MV-4-11 (cell line): ENCODE measurements around the gene HTT-AS.

Experiments used
- DNase-seq: peaks from one replicate; lab custom pipeline; 2025; lab: John Stamatoyannopoulos, UW

The HTT-AS gene

GRCh38 chr4:3087115-3087797 is 12.9 kb upstream of the HTT-AS start:
- no peak for DNase-seq

DNA sequence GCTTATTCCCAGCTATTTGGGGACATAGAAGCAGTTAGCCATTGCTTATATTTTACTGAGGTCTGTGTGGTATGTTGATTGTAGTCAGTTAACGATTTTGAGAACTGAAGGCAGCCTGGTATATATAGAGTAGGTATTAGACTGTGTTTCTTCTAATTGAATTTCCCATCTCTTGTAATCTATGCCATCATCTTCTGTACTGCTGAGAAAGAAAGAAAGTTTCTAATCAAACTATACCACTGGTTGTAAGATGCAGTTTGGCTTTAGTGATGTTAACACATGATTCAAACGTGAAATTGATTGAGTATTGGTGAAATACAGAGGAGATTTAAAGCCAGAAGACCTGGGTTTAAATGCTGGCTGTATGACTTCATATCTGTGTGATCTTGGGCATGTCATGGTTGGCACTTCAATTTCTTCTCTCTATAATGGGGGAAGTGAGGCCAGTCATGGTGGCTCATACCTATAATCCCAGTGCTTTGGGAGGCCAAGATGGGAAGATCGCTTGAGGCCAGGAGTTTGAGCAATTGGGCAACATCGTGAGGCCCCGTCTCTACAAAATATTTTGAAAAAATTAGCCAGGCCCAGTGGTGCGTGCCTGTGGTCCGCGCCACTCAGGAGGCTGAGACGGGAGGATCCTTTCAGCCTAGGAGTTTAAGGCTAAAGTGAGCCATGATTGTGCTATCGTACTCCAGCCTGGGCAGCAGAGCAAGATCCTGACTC is 11.8 kb upstream of the HTT-AS start:
- no peak for DNase-seq

GRCh38 chr4:3083732-3084131 is 9.4 kb upstream of the HTT-AS start:
- DNase-seq, result no peak

DNA sequence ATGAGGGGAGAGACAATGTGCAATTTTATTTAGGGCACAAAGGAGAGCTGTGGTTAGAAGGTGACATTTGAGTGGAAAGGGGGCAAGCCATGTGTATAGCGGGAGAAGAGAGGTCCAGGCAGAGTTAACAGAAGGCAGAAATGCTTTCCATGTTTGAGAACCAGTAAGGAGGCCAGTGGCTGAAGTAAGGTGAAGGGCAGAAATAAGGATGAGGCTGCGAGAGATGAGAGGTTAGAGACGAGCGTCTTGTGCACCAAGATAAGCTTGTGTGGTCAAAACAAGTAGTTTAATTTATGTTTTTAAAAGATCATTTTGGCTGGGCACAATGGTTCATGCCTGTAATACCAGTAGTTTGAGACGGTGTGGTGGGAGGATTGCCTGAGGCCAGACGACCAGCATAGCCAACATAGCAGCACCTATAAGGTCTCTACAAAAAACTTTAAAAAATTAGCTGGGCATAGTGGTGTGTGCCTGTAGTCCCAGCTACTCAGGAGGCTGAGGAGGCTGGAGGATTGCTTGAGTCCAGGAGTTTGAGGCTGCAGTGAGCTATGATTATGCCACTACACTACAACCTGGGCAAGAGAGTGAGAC is 8.7 kb upstream of the HTT-AS start:
- DNase-seq, result no peak

- peak; percentile 82 for DNase-seq
These were observed 5.4 kb upstream of the HTT-AS start for GRCh38 chr4:3079694-3080123.

GRCh38 chr4:3077796-3078195 is 3.5 kb upstream of the HTT-AS start:
- peak; percentile 57 for DNase-seq

- no peak for DNase-seq
These were observed 1.3 kb upstream of the HTT-AS start for GRCh38 chr4:3075652-3075981.

DNA sequence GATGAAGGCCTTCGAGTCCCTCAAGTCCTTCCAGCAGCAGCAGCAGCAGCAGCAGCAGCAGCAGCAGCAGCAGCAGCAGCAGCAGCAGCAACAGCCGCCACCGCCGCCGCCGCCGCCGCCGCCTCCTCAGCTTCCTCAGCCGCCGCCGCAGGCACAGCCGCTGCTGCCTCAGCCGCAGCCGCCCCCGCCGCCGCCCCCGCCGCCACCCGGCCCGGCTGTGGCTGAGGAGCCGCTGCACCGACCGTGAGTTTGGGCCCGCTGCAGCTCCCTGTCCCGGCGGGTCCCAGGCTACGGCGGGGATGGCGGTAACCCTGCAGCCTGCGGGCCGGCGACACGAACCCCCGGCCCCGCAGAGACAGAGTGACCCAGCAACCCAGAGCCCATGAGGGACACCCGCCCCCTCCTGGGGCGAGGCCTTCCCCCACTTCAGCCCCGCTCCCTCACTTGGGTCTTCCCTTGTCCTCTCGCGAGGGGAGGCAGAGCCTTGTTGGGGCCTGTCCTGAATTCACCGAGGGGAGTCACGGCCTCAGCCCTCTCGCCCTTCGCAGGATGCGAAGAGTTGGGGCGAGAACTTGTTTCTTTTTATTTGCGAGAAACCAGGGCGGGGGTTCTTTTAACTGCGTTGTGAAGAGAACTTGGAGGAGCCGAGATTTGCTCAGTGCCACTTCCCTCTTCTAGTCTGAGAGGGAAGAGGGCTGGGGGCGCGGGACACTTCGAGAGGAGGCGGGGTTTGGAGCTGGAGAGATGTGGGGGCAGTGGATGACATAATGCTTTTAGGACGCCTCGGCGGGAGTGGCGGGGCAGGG is 711 bp upstream of the HTT-AS start:
- peak; percentile 56 for DNase-seq

DNA sequence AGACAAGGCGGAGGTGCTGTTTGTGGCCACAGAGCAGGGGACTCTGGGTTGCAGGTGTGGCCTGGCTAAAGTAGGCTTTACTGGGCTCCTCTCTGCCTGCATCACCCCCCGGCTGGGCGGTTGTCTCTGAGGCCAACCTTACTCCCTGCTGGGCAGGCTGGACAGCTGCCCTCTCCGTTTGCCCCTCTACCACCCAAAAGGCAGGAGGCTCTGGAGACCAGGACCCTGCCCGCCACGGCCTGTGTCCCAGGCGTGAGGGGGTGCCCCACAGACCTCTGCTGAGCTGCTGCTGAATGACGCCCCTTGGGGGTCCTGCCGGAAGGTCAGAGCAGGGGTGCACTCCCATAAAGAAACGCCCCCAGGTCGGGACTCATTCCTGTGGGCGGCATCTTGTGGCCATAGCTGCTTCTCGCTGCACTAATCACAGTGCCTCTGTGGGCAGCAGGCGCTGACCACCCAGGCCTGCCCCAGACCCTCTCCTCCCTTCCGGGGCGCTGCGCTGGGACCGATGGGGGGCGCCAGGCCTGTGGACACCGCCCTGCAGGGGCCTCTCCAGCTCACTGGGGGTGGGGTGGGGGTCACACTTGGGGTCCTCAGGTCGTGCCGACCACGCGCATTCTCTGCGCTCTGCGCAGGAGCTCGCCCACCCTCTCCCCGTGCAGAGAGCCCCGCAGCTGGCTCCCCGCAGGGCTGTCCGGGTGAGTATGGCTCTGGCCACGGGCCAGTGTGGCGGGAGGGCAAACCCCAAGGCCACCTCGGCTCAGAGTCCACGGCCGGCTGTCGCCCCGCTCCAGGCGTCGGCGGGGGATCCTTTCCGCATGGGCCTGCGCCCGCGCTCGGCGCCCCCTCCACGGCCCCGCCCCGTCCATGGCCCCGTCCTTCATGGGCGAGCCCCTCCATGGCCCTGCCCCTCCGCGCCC is 920 bp downstream of the HTT-AS start:
- no peak for DNase-seq

GRCh38 chr4:3071811-3072210 is 2.5 kb downstream of the HTT-AS start:
- no peak for DNase-seq

- no peak for DNase-seq
These were observed 3.4 kb downstream of the HTT-AS start for GRCh38 chr4:3070709-3071500.

DNA sequence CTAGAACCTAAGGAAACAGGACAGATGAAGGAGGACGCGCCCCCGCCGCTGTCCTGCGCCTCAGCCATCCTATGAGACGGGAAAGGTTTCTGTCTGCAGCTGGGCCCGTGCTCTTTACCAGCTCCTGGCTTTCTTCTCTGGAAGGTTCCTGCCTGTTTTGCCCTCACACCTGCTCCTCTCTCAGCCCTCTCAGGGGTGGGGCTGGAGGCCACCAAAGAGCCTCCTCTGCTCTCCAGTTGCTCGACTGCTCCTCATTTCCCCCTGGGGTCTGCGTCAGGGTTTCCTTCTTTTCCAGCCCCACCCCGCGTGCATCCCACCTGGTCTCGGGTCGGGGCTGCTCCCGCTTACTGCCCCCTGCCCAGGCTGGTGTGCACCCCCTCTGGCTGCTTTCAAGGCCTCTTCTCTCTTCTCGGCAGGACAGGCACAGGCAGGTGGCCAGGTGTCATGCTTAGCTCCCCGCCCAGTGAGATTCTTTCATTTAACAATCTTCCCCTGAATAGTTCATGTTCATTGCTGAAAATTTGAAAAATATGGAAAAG is 4.6 kb downstream of the HTT-AS start:
- DNase-seq, result no peak

DNA sequence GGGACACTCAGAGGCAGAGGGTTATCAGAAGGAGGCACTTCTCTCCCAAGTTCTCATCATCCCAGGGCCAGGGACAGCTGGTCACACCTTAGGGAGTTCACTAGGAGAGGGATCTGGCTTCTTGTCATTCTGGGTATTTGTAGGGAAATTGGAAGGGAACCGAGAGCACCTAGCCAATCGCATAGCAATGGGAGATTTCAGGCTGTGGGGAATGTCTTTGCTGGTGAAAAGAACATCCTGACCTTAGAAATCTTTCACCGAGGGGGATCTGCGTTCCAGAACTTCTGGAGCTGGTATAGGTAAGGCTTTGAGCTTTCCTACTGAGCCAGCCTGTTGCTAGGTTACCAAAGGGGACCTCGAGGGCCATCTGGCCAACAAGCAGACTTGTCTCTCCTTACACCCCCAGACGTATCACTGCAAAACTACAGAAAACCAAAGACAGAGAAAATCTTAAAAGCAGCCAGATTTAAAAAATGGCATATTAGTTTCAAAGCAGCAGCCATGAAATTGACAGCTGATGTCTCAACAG is 6.8 kb downstream of the HTT-AS start:
- DNase-seq, result no peak

GRCh38 chr4:3066836-3067400 is 7.4 kb downstream of the HTT-AS start:
- DNase-seq, result no peak

DNA sequence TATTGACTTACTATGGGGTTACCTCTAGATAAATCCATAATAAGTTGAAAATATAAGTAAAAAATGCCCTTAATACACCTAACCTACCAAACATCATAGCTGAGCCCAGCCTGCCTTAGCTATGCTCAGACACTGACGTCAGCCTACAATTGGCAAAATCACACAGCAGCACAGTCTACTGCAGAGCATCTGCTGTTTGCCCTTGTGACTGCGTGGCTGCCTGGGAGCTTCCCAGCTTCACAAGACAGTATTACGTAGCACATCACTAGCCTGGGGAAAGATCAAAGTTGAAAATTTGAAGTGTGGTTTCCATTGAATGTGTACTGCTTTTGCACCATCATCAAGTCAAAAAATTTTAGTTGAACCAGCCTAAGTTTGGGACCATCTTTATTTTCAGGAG is 8.8 kb downstream of the HTT-AS start:
- DNase-seq, result no peak

DNA sequence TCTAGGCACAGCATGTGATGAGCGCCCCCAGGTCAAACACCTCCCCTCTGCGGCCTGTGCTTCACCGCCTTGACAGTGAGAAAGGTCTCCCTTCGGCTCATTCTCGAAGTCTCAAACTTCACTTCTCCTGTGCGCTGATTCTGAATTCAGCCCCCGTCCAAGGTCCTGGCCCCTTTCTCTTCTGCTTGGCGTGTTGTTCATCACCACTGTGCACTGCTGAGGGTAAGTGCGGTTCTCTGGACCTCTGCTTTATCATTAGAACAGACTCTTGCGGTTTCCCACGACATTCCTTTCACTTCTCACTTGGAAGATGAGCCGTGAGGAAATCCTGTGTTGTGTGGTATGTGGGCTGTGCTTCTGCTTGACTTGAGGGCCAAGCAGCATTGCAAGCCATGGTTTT is 11.9 kb downstream of the HTT-AS start:
- DNase-seq, result peak; percentile 99

- no peak for DNase-seq
These were observed 13.4 kb downstream of the HTT-AS start for GRCh38 chr4:3060946-3061345.

GRCh38 chr4:3059943-3060342 is 14.4 kb downstream of the HTT-AS start:
- no peak for DNase-seq

GRCh38 chr4:3054169-3054759 is 20.1 kb downstream of the HTT-AS start:
- no peak for DNase-seq
